ENCODE results near the gene IL17RA. TPM values are rescaled to one million over a fixed set of nuclear protein-coding genes. Genes with fewer than 3 reads are reported as not detected.

Gene IL17RA
- polyA plus RNA-seq, 1 donor (not counting 4 experiments of a cell fraction or from before 2014, with no cell fraction given) = 6.0 TPM

DNA sequence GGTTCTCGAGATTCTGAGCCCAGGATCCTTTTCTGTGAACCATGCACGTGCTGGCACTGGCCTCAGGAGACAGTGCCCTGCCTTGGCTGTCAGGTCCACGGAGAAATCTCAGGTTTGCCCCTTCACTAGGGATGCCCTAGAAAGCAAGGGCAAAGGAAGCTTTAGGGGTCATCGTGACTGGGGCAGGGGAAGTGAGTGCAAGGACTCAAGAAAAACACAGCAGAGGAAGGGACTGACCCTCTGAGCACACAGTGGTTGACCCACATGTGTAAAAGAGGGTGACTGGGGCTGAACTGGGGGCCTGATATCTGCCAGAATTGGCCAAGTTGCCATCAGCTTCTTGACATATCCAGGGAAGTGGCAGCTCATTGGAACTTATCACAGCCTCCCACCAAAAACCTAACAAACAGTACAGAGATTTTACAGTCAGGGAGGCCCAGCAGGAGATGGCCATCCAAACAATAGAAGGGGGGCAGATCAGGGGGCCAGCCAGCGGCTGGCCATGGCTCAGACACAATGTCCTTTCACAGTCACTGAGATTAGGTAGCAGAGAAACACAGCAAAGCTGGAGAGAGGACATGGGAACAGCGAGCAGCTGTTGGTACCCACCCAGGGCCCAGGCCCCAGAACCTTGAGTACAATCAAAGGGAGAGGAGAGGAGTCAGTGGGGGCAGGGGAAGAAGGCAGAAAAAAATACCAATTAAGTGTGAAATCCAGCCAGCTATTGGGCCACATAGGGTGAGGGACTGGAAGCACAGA lies 32.0 kb downstream of the IL17RA start:
- no peaks in the 10 kb centered on the region for H3K4me1 ChIP-seq (ENCODE audit: control insufficient read depth, extremely low read depth, insufficient read depth, low read length)
- H3K9ac ChIP-seq (ENCODE audit: control insufficient read depth, extremely low read depth, insufficient read depth, low read length) = no peak overlapping the region
- H3K27me3 ChIP-seq (ENCODE audit: control insufficient read depth, extremely low read depth, insufficient read depth, low read length) = peaks cover 38% of the 10 kb centered on the region
- H3K4me3 ChIP-seq (ENCODE audit: control insufficient read depth in 2 of 3, extremely low read depth in 1 of 3, insufficient read depth in 2 of 3, low read depth in 1 of 3, low read length in 3 of 3) = no peak overlapping the region
- DNase-seq (ENCODE audit: low read depth, low spot score) = no peak
- H3K9me1 ChIP-seq (ENCODE audit: control insufficient read depth, extremely low read depth, insufficient read depth, low read length) = no peaks in the 10 kb centered on the region
- H4K20me1 ChIP-seq (ENCODE audit: control insufficient read depth, extremely low read depth, insufficient read depth, low read length) = no peaks in the 10 kb centered on the region
- no peak overlapping the region for H2AFZ ChIP-seq (ENCODE audit: control insufficient read depth, low read length)
- H3K36me3 ChIP-seq (ENCODE audit: control insufficient read depth in 2 of 2, extremely low read depth in 1 of 2, insufficient read depth in 2 of 2, low read length in 2 of 2) = no peaks in the 10 kb centered on the region
- H3K79me2 ChIP-seq (ENCODE audit: control insufficient read depth, insufficient read depth, low read length) = no peaks in the 10 kb centered on the region
- H3K9me3 ChIP-seq (ENCODE audit: control insufficient read depth, low read depth, low read length) = no peaks in the 10 kb centered on the region
- no peak for TF ChIP-seq EZH2 (IDR thresholded peaks at IDR 0.05; ENCODE audit: low read length)
- TF ChIP-seq, protein P1, sequence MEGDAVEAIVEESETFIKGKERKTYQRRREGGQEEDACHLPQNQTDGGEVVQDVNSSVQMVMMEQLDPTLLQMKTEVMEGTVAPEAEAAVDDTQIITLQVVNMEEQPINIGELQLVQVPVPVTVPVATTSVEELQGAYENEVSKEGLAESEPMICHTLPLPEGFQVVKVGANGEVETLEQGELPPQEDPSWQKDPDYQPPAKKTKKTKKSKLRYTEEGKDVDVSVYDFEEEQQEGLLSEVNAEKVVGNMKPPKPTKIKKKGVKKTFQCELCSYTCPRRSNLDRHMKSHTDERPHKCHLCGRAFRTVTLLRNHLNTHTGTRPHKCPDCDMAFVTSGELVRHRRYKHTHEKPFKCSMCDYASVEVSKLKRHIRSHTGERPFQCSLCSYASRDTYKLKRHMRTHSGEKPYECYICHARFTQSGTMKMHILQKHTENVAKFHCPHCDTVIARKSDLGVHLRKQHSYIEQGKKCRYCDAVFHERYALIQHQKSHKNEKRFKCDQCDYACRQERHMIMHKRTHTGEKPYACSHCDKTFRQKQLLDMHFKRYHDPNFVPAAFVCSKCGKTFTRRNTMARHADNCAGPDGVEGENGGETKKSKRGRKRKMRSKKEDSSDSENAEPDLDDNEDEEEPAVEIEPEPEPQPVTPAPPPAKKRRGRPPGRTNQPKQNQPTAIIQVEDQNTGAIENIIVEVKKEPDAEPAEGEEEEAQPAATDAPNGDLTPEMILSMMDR (optimal IDR thresholded peaks at IDR 0.05 in 1 of 3, IDR thresholded peaks at IDR 0.05 in 1 of 3, conservative IDR thresholded peaks at IDR 0.05 in 1 of 3; ENCODE audit: extremely low read depth in 1 of 3, insufficient read depth in 2 of 3, low read length in 3 of 3) = no peak
- H3K27ac ChIP-seq (ENCODE audit: control insufficient read depth, insufficient read depth, low read length) = no peak overlapping the region
- no peak for FAIRE-seq
- dilution Hi-C loops (cut with MboI; ENCODE audit: extremely low pct_ligation_motif_present, low sequenced_read_pairs) = no loop called here
- H3K4me2 ChIP-seq (ENCODE audit: control insufficient read depth, extremely low read depth, insufficient read depth, low read depth, low read length) = no peak overlapping the region

DNA sequence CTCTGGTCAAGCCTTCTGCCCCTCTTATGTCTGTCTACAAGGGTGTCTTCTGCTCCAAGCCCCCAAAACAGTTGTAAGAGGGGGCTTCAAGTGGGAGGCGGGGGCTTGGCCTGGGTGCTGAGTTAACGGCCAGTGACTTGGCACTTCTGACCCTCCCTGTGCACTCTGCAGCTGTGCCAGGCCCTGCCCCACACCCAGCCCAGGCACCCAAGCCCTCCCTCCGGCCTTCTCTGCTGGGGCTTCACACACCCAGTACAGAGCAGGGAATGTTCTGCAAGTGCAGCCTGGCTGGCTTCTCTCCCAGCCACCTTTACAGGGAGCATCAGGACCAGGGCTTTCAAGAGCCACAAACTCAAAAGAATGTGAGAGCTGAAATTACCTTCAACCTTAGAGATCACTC lies 32.6 kb downstream of the IL17RA start:
- H3K79me2 ChIP-seq (ENCODE audit: control insufficient read depth, insufficient read depth, low read length) = no peaks in the 10 kb centered on the region
- H3K4me1 ChIP-seq (ENCODE audit: control insufficient read depth, extremely low read depth, insufficient read depth, low read length) = no peaks in the 10 kb centered on the region
- DNase-seq (ENCODE audit: low read depth, low spot score) (no peak), FAIRE-seq (no peak)
- H3K9ac ChIP-seq (ENCODE audit: control insufficient read depth, extremely low read depth, insufficient read depth, low read length) = no peak overlapping the region
- H3K27me3 ChIP-seq (ENCODE audit: control insufficient read depth, extremely low read depth, insufficient read depth, low read length) = peaks cover 44% of the 10 kb centered on the region
- no peak overlapping the region for H3K4me3 ChIP-seq (ENCODE audit: control insufficient read depth in 2 of 3, extremely low read depth in 1 of 3, insufficient read depth in 2 of 3, low read depth in 1 of 3, low read length in 3 of 3)
- no peaks in the 10 kb centered on the region for H3K9me1 ChIP-seq (ENCODE audit: control insufficient read depth, extremely low read depth, insufficient read depth, low read length)
- H3K27ac ChIP-seq (ENCODE audit: control insufficient read depth, insufficient read depth, low read length) = no peak overlapping the region
- H4K20me1 ChIP-seq (ENCODE audit: control insufficient read depth, extremely low read depth, insufficient read depth, low read length) = no peaks in the 10 kb centered on the region
- no peaks in the 10 kb centered on the region for H3K36me3 ChIP-seq (ENCODE audit: control insufficient read depth in 2 of 2, extremely low read depth in 1 of 2, insufficient read depth in 2 of 2, low read length in 2 of 2)
- no peak overlapping the region for H2AFZ ChIP-seq (ENCODE audit: control insufficient read depth, low read length)
- H3K4me2 ChIP-seq (ENCODE audit: control insufficient read depth, extremely low read depth, insufficient read depth, low read depth, low read length) = no peak overlapping the region
- dilution Hi-C loops (cut with MboI; ENCODE audit: extremely low pct_ligation_motif_present, low sequenced_read_pairs) = no loop called here
- TF ChIP-seq, protein P1 (optimal IDR thresholded peaks at IDR 0.05 in 1 of 3, IDR thresholded peaks at IDR 0.05 in 1 of 3, conservative IDR thresholded peaks at IDR 0.05 in 1 of 3; ENCODE audit: extremely low read depth in 1 of 3, insufficient read depth in 2 of 3, low read length in 3 of 3) = no peak
- TF ChIP-seq EZH2 (IDR thresholded peaks at IDR 0.05; ENCODE audit: low read length) = no peak
- no peaks in the 10 kb centered on the region for H3K9me3 ChIP-seq (ENCODE audit: control insufficient read depth, low read depth, low read length)

Measured in keratinocyte (primary cell).